ENCODE measurements around the gene LCLAT1.

LCLAT1 gene

GRCh38 chr2:30559544-30560275 is 112.7 kb downstream of the LCLAT1 start:
- no peak for TF ChIP-seq CTCF (conservative IDR thresholded peaks at IDR 0.05; ENCODE audit: low read length)
- TF ChIP-seq EZH2phosphoT487 (IDR thresholded peaks at IDR 0.05; ENCODE audit: borderline replicate concordance) = no peak

GRCh38 chr2:30561349-30561748 is 114.3 kb downstream of the LCLAT1 start:
- Histone ChIP-seq H3K79me2 (ENCODE audit: insufficient read depth, low read length) (0 out of 2 replicates have a peak, but pooled peaks cover 3% of the 10 kb centered on the region), H3K9ac (ENCODE audit: low read depth, low read length, poor library complexity, severe bottlenecking) (no peak overlapping the region), H3K36me3 (ENCODE audit: insufficient read depth, low read length) (peaks cover 28% of the 10 kb centered on the region), H3K27me3 (ENCODE audit: insufficient read depth, low read length, poor library complexity, severe bottlenecking) (no peaks in the 10 kb centered on the region), H3F3A (ENCODE audit: low read depth) (no peaks in the 10 kb centered on the region), H3K9me3 (ENCODE audit: insufficient read depth, low read depth, low read length) (no peaks in the 10 kb centered on the region), H3K9me2 (replicated peaks; ENCODE audit: low read depth, low read length) (no peaks in the 10 kb centered on the region), H4K20me1 (ENCODE audit: insufficient read depth, low read length, poor library complexity, severe bottlenecking) (no peaks in the 10 kb centered on the region), H2AFZ (ENCODE audit: low read length) (no peak overlapping the region), H3K4me2 (ENCODE audit: low read depth, low read length, poor library complexity, severe bottlenecking) (no peak overlapping the region), H3K4me3 (ENCODE audit: low read length, poor library complexity, severe bottlenecking) (no peak overlapping the region), H3K4me1 (ENCODE audit: insufficient read depth, low read length, poor library complexity, severe bottlenecking) (peaks cover under 1% of the 10 kb centered on the region)
- TF ChIP-seq CTCF (conservative IDR thresholded peaks at IDR 0.05; ENCODE audit: low read length) (no peak), EZH2phosphoT487 (IDR thresholded peaks at IDR 0.05; ENCODE audit: borderline replicate concordance) (no peak)

More at GRCh38 chr2:30559544-30560275, 112.7 kb downstream of the LCLAT1 start:
- Histone ChIP-seq H3K79me2 (ENCODE audit: insufficient read depth, low read length) (0 out of 2 replicates have a peak, but pooled peaks cover 3% of the 10 kb centered on the region), H3K9me3 (ENCODE audit: insufficient read depth, low read depth, low read length) (0 out of 2 replicates have a peak, but pooled peaks cover 3% of the 10 kb centered on the region), H3K4me1 (ENCODE audit: insufficient read depth, low read length, poor library complexity, severe bottlenecking) (peaks cover 4% of the 10 kb centered on the region), H3K27me3 (ENCODE audit: insufficient read depth, low read length, poor library complexity, severe bottlenecking) (no peaks in the 10 kb centered on the region), H3K36me3 (ENCODE audit: insufficient read depth, low read length) (peaks cover 21% of the 10 kb centered on the region; the same call in 1 of the 2 replicates), H3F3A (ENCODE audit: low read depth) (no peaks in the 10 kb centered on the region), H3K4me3 (ENCODE audit: low read length, poor library complexity, severe bottlenecking) (no peak overlapping the region), H3K9me2 (replicated peaks; ENCODE audit: low read depth, low read length) (no peaks in the 10 kb centered on the region), H3K9ac (ENCODE audit: low read depth, low read length, poor library complexity, severe bottlenecking) (no peak overlapping the region), H2AFZ (ENCODE audit: low read length) (no peak overlapping the region), H4K20me1 (ENCODE audit: insufficient read depth, low read length, poor library complexity, severe bottlenecking) (no peaks in the 10 kb centered on the region), H3K4me2 (ENCODE audit: low read depth, low read length, poor library complexity, severe bottlenecking) (no peak overlapping the region)

- Histone ChIP-seq H3K9ac (ENCODE audit: low read depth, low read length, poor library complexity, severe bottlenecking) (no peak overlapping the region), H3K4me3 (ENCODE audit: low read length, poor library complexity, severe bottlenecking) (no peak overlapping the region), H3F3A (ENCODE audit: low read depth) (no peaks in the 10 kb centered on the region), H3K4me2 (ENCODE audit: low read depth, low read length, poor library complexity, severe bottlenecking) (no peak overlapping the region), H2AFZ (ENCODE audit: low read length) (no peak overlapping the region), H3K36me3 (ENCODE audit: insufficient read depth, low read length) (peaks cover 42% of the 10 kb centered on the region), H3K27me3 (ENCODE audit: insufficient read depth, low read length, poor library complexity, severe bottlenecking) (no peaks in the 10 kb centered on the region), H3K9me3 (ENCODE audit: insufficient read depth, low read depth, low read length) (no peaks in the 10 kb centered on the region), H3K79me2 (ENCODE audit: insufficient read depth, low read length) (no peaks in the 10 kb centered on the region), H3K9me2 (replicated peaks; ENCODE audit: low read depth, low read length) (no peaks in the 10 kb centered on the region), H3K4me1 (ENCODE audit: insufficient read depth, low read length, poor library complexity, severe bottlenecking) (no peaks in the 10 kb centered on the region), H4K20me1 (ENCODE audit: insufficient read depth, low read length, poor library complexity, severe bottlenecking) (no peaks in the 10 kb centered on the region)
- TF ChIP-seq EZH2phosphoT487 (IDR thresholded peaks at IDR 0.05; ENCODE audit: borderline replicate concordance) (no peak), CTCF (conservative IDR thresholded peaks at IDR 0.05; ENCODE audit: low read length) (no peak)
These were observed 118.9 kb downstream of the LCLAT1 start for GRCh38 chr2:30565851-30566358.

Data from Loucy (cell line).